HG02943 (cell line): ENCODE data around the gene STRBP.

ENCODE experiments used
- ATAC-seq: cut with Tn5 transposase; IDR thresholded peaks from one replicate; pipeline ENCODE4 v1.9.1; 2021; ENCODE audit warnings: mild to moderate bottlenecking, low read depth, moderate library complexity; ENCODE audit not compliant: unreplicated experiment

STRBP gene

GRCh38 chr9:123107639-123108285 lies 160.6 kb downstream of the STRBP start:
- ATAC-seq = no peak

DNA sequence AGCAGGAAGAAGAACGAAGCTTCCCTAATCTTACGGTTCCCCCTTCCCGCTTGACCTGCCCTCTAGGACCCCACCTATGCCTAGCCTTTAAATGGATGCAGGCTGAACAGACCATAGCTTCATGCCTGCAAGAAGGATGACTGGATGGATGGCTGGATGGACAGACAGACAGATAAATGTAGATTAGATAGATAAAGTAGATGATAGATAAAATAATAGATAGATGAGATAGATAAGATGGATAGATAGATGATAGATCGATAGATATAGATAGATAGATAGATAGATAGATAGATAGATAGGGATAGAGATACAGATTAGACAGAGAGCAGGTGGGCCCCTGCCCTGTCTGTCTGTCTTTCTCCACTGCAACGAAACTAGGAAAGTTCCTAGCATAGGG lies 162.9 kb downstream of the STRBP start:
- no peak for ATAC-seq

- ATAC-seq = no peak
Observed at GRCh38 chr9:123104807-123105206, 163.6 kb downstream of the STRBP start.

GRCh38 chr9:123102375-123103113 lies 165.8 kb downstream of the STRBP start:
- no peak for ATAC-seq

- no peak for ATAC-seq
Observed at GRCh38 chr9:123099548-123099947, 168.8 kb downstream of the STRBP start.

- no peak for ATAC-seq
Observed at GRCh38 chr9:123099042-123099441, 169.3 kb downstream of the STRBP start.

DNA sequence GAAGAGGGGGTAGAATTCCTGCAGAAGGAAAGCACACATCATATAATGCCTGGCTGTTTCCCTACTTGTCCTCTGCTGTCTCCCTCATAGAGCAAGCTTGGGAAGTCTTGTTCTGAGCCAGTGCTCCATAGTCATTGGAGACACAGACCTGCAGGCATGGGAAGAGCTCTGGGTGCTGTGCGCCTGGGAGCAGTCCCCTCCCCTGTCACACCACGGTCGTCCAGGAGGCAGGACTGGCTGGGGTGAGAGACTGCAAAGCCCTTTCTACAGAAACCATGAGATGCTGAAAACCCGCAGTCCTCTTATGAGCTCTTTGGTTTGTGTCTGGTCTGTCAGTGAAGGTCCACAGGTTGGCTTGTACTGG lies 170.3 kb downstream of the STRBP start:
- ATAC-seq = no peak

DNA sequence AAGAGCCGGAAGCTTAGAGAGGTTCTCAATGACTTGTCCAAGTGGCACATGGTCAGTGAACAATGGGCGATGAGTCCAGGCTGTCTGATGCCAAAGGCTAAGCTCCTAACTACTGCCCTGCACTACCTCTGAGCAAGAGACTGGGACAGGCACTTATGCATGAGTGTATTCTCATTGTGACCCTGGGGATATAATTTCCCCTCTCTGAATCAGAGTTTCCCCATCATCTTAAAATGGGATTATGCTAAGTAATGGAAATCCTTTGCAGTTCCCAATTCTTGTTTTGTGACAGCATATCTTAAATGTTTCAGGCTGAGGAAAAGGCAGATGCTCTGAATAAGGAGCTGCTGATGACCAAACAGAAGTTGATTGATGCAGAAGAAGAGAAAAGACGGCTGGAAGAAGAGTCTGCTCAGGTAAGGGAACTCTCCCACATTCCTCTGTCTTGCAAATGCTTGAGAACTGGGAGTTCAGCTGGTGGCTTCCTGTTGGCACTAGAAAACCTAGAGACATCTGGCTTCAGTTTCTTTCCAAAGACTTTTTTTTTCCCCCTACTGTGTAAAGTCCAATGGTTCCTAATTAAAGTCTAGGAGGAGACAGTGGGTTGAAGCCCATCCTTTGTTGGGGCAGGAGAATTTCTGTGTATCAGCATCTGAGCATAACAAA lies 170.8 kb downstream of the STRBP start:
- no peak for ATAC-seq

- ATAC-seq = no peak
Observed at GRCh38 chr9:123096987-123097386, 171.4 kb downstream of the STRBP start.

DNA sequence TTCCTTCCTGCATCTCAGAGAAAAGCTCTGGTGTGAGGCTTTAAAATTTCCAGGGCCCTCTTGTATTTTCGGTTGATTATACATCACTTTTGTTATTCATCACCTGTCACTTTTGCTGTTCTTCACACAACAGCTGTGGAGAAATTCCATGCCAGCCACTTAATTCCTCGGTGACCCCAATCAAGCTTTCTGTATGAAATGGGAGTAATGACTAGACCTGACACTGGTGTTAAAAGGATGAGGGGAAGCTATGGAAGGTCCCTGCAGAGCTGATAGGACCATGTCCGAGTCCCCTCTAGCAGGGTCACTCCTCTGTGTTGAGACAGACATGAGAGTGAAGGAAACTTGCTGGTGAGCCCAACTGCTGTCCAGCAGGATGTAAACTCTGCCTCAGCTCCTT lies 175.2 kb downstream of the STRBP start:
- ATAC-seq = no peak

DNA sequence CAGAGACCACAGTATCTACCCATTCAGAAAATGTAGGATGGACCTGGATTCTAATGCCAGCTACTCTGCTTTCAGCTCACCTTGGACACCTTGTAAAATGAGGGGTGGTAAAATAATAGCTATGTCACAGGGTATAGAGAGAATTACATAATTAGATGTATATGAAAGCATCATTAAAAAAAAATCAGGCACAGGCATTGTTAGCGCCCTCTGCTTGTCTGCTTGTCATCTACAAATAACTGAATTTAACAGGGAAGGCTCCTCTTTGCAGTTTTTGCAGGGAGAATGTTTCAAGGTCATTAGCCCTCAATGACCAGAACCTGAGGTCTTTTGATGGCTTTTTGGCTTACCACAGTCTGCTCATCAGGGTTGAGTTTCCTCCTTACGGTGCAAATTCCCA lies 176.9 kb downstream of the STRBP start:
- ATAC-seq = no peak

GRCh38 chr9:123090956-123091355 lies 177.4 kb downstream of the STRBP start:
- ATAC-seq = no peak

DNA sequence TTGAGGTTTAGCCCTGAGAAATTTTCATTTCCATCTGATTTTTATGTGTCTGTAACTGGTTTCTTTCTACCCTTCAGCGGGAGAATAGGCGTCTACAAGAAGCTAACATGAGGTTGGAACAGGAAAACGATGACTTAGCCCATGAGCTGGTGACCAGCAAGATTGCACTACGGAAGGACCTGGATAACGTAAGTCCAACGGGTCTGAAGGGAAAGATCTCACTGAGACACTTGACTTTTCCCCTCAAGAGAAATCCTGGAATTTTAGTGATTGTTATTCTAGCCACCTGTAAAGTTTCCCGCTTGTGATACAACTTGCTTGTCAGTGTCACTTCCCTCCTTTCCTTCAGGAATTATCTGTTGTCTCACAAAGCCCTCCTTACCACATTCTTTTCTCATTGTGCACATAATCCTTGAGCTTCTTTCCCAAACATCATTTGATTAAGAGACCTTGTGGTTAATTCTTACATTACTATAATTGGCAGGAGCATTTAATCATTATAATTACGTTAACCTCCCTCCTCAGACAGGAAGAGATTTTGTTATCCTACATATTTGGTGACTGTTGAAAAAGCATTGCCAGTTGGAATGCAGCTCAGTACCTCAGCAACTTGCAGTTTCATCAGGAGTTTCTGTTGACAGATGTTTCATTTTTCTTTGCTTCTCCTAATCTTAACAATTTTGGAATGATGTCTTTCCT lies 178.0 kb downstream of the STRBP start:
- ATAC-seq = no peak

- no peak for ATAC-seq
Observed at GRCh38 chr9:123089790-123090189, 178.6 kb downstream of the STRBP start.

DNA sequence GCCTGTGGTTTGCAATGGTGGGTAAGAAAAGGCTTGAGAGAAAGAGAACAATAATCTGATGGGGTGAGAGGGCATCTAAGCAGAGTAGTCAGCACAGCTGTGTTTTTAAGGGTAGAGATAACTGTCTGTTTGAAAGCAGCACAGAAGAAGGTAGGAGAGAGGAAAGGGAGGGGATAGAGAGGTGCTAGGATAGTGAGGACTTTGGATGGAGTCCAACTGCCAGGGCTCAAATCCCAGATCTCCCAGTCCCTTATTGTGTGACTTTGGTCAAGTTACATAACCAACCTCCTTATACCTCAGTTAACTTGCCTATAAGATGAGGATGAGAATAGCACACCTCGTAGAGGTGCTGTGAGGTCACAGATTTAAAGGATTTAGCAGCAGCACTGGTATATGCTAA lies 179.3 kb downstream of the STRBP start:
- no peak for ATAC-seq

GRCh38 chr9:123087359-123087888 lies 181.0 kb downstream of the STRBP start:
- no peak for ATAC-seq

GRCh38 chr9:123085916-123086315 lies 182.5 kb downstream of the STRBP start:
- ATAC-seq = no peak

- ATAC-seq = no peak
Observed at GRCh38 chr9:123084256-123084655, 184.1 kb downstream of the STRBP start.

GRCh38 chr9:123083680-123084079 lies 184.7 kb downstream of the STRBP start:
- ATAC-seq = no peak

- no peak for ATAC-seq
Observed at GRCh38 chr9:123081824-123082223, 186.6 kb downstream of the STRBP start.

DNA sequence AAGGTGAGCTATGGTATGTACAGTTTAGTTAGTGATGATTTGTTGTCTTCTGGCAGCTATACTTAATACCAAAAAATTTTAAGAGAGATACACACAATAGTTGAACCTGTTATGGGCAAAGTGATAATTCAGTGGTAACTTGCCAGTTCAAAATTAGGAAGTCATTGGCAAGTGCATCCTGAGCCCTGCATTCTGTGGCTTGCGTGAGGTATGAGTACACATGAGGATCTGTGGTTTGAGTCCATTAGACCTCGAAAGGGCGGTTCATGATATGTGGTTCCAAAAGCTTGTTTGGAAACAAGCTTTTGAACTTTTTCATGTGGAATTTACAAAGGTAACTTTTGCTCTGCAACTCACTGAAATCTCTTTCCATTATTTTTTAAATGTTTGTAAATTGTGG lies 187.9 kb downstream of the STRBP start:
- ATAC-seq = no peak
